HTERT RPE-1 (cell line): ENCODE measurements around the gene ZFP36L2.
"Not testable (repeated sequence)": the region's sequence is repeated elsewhere in the genome, so short reads cannot be mapped to it uniquely, and the experiment has no call there.

Experiments used
- in situ Hi-C: fragments of 300-500 bp; cut with MboI; formaldehyde crosslinking; loops from 4 replicates; pipeline ENCODE4 v1.14.3; 2020; ENCODE audit warnings: low sequenced_read_pairs

ZFP36L2 gene

GRCh38 chr2:43191947-43192516 lies 34.4 kb downstream of the ZFP36L2 start:
- in situ Hi-C loops: no loop called here

DNA sequence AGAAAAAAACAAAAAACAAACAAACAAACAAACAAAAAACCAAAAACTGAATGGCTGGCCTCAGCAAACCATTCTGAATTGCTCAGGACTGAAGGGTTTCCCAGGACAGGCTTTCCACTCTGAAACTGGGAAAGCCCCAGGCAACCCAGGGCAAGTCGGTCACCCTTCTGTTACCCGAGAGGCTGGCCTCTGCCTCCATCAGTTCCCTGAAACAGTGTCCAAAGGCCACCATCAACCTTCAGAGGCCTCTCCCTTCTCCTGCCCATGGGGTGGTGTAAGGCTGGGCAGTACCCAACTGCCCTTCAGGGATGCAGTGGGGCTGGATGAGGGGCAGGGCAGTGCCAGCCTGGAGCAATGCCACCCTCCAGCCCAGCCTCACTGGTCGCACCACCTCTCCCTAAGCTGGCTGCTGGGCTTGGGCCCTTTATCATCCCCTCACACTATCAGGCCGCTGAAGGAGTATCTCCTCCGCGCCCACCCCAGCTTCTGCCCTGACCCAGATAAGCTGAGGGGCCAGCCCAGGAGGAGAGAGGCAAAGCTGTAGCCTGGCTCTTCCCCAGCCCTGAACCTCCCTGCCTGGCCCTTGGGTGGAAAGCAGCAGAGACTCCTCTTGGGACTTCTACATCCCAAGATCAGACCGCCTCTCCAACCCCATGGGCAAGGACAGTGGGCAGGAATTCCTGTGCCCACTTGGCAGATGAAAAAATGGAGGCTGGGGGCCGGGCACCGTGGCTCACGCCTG lies 35.9 kb downstream of the ZFP36L2 start:
- in situ Hi-C loops: no loop called here

- in situ Hi-C loops: not testable (repeated sequence)
Observed at GRCh38 chr2:43189861-43190260, 36.5 kb downstream of the ZFP36L2 start.

DNA sequence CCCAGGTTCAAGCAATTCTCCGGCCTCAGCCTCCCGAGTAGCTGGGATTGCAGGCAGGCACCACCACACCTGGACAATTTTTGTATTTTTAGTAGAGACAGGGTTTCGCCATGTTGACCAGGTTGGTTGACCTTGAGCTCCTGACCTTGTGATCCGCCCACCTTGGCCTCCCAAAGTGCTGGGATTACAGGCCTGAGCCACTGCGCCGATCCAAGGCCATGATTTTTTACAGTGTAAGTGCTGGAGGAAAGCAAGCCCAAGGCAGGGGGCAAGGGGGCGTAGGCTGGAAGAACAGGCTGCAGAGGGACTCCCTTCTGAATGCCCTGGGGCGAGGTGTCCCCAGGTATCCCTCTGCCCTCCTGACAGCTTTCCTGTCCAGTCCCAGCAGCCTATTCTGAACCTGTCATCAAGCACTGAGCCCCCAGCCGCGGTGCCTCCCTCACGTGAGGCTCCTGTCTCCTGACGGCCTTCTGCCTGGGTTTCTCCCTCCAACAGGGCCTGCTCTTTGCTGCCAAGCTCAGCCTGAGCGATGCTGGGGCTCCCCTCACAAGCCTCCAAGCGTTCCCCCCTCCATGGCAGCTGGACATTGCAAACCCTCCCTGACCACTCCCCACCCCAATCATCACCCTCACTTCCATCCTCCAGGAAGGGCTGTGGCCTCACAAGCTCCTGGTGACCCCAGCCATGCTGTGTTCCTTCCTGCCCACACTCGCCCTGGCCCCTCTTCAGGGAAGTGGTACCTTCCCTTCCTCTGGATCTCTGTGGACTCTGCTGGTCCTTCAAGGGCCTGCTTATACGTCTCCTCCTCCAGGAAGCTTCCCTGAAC lies 37.6 kb downstream of the ZFP36L2 start:
- in situ Hi-C loops: no loop called here

- in situ Hi-C loops: no loop called here
Observed at GRCh38 chr2:43186679-43187374, 39.6 kb downstream of the ZFP36L2 start.

DNA sequence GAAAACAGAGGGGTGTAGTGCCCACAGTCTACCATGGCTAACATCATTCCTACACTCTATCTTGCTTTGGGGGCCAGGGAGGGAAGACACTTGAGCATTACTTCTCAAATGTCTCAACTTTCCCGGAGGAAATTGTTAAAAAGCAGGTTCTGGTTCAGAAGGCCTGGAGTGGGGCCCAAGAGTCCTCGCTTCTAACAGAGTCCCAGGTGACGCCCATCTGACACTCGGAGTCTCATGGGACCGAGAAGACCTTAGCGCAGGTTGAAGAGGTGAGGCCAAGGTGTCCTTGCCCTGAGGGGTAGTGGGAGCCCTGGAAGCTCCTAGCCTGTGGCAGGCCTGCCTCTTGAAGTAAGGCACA lies 40.1 kb downstream of the ZFP36L2 start:
- in situ Hi-C loops: no loop called here

- in situ Hi-C loops: no loop called here
Observed at GRCh38 chr2:43185146-43185545, 41.3 kb downstream of the ZFP36L2 start.

DNA sequence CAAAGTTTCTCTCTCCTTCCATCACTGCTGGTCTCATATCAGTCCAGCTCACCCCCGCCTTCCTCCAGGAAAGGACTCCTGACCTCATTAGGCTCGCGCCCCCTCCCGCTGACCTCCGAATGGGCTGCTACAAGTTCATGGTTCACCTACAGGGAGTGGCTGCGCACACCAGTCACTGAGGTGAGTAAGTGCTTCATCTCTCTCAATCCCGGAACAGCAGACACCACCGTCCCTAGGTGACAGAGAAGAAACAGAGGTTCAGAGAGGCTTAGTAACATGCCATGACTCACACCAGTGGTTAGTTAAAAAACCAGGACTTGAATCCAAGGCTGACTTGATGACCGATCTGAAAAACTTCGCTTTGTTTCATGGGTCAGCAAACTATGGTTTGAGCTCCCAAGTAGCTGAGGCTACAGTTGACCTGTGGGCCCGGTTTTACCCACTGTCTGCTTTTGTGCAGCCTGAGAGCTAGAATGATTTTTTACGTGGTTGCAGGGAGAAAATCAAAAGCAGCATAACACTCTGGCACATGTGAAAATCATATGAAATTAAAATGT lies 42.0 kb downstream of the ZFP36L2 start:
- in situ Hi-C loops: no loop called here

DNA sequence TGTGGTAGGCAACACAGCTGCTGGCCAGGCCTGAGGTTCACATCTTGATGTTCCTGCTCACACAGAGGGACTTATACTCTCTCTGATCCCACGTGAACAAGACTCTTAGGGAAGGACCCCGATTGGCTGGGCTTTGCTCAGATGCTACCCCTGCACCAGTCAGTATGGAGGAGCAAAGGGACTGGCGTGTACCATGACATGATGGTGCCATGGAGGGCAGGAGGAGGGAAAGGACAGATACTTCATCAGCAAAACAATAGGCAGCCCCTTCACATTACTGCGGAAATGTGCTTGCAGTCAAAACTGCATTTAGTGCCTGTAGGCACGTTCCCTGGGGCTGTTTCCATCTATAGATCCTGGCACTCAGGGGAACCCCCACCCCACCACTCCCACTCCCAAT lies 42.7 kb downstream of the ZFP36L2 start:
- in situ Hi-C loops: no loop called here

DNA sequence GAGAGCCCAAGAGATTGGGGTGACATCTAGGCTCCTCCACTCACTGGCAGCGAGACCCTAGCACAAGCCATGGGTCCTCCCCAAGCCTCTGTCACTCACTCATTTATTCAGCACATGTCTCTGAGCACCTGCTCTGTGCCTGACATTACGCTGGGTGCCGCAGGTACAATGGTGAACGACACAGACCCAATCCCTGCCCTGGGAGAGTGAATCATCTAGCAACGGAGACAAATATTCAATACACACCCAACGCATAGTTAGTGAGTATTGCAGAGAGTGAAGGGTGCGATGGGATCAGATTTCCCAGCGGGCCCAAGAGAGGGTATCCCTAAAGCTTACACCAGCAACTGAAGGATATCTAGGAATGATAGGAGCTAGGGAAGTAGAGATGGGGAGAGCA lies 45.5 kb downstream of the ZFP36L2 start:
- in situ Hi-C loops: no loop called here

- in situ Hi-C loops: no loop called here
Observed at GRCh38 chr2:43179942-43180341, 46.5 kb downstream of the ZFP36L2 start.

GRCh38 chr2:43178602-43179542 lies 47.5 kb downstream of the ZFP36L2 start:
- in situ Hi-C loops: no loop called here

- in situ Hi-C loops: no loop called here
Observed at GRCh38 chr2:43178055-43178598, 48.3 kb downstream of the ZFP36L2 start.

- in situ Hi-C loops: no loop called here
Observed at GRCh38 chr2:43176449-43176848, 50.0 kb downstream of the ZFP36L2 start.

DNA sequence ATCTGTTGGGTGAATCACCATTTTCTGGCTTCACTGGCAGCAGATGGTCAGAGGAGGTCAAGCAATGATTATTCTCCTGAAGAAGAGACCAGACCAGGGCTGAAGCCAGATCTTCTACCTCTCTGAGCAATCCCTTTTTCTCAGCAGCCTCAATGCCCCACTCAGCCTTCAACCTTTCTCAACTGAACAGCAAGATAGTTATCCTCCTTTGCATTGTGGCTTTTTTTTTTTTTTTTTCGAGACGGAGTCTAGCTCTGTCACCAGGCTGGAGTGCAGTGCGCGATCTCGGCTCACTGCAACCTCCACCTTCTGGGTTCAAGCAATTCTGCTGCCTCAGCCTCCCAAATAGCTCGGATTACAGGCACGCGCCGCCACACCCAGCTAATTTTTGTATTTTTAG lies 50.5 kb downstream of the ZFP36L2 start:
- in situ Hi-C loops: no loop called here

DNA sequence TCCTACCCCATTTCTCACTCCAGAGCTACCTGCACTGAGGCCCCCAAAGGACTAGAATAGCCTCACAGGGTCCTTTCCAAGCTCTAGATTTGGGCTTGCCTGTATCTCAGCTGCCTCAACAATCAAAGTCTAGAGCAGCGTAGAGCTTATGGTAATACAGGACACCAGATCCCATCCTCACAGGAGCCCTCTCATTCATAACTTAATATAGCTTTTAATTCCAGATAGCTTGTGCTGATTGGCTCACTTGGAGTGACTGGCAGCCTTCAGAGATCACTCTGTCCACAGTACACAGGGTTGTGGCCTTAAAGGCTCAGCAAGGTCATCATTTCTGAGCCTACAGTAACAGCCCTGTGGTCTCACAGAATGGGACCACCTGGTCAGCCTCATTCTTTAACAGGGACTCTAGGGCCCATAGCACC lies 51.4 kb downstream of the ZFP36L2 start:
- in situ Hi-C loops: no loop called here

- in situ Hi-C loops: no loop called here
Observed at GRCh38 chr2:43174368-43174916, 52.0 kb downstream of the ZFP36L2 start.
